NCI-H446 (cell line): ENCODE measurements around the gene GALNT2.

ENCODE experiments used
- DNase-seq, 2 experiments: peaks; one replicate each; lab custom pipeline; 2025; lab: John Stamatoyannopoulos, UW

GALNT2 gene

DNA sequence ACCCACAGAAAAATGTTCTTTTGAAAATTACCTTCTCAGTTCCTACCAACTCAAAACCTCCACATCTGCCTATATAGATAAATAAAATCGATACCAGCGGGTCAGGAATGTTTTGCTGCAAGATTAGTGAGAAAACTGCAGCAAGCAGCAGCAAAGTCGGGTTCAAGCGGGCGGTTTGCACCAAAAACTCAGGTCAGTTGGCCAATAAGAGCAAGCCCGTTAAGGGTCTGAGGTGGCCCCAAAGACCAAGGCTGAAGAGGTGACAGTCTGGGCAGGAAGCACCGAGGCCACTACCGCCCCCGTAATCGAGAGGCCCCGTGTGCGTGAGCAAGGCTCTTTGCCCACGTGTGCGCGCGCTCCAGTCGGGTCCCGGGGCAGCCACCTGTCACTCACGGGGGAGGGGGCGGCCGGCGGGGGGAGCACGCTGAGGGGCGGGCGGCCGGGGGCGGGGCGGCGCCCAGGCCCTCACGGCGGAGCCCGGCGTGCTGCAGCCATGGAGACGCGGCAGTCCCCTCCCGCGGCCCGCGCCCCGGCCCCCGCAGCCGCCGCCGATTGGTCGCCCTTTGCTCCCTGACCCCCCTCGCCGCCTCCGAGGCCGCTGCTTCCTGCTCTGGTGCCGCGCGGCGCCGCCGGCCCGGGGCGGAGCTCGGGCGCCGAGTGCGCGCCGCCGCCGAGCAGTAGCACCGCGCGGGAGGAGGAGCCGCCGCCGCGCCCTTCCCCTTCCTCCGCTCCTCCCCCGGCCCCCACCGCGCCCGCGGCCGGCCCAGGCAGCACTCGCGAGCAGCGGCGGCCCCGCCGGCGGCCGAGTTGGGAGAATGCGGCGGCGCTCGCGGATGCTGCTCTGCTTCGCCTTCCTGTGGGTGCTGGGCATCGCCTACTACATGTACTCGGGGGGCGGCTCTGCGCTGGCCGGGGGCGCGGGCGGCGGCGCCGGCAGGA is at the start of gene GALNT2:
TSS of gene GALNT2 (plus strand) at position 773 of the 939 bp plus-strand sequence. CDS start at position 816, 43 bp downstream.
- DNase-seq = peak; percentile 54 to 93

DNA sequence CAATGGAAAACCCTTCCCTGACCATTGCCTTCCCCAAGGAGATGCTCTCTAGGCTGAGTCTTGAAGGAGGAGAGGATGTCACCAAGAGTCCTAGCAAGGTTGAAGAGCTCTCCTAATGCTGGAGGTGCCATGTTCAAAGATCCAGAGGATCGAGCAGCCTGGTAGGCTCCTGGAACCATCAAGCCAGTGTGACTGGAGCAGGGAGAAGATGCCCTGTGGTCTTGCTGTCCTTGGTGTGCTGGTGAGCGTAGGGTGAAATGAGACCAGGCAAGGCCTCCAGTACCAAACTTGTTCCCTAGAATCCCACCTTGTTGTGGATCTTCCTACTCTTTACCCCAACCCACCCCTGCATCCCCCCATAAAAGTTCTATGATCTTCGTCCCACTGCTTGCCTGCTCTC is 46.6 kb upstream of the GALNT2 start:
- DNase-seq = no peak

DNA sequence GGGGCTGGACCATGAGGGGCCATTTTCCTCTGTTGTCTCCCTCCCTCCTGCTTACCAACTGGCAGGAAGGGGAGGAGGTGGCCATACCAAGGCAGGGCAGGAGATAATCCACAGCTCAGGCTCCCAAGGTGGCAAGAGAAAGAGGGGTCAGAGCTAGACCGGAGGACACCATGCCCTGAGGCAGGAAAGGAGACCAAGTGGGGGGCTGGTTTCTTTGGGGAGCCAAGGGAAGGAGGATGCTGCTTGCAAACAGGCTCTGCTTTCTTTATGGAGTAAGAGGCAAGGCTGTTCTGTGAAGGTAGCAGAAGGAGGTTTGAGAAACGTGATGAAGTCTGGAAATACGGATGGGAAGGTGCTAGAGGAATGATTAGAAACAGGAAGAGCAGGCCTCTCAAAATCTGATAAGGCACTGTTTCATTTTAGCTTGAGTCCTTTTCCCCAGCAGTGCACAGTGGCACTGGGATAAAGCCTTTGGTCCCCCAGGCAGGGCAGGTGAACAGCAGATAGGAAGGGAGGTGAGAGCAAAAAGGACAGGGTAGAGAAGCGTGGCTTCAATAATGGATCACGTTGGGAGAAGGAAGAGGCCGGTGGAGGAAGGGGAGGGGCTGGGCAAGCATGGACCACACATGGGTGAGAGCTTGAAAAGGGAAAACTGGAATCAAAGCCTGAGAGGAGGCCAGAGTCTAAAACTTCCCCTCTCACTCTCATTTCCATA is 44.2 kb upstream of the GALNT2 start:
- DNase-seq = no peak

DNA sequence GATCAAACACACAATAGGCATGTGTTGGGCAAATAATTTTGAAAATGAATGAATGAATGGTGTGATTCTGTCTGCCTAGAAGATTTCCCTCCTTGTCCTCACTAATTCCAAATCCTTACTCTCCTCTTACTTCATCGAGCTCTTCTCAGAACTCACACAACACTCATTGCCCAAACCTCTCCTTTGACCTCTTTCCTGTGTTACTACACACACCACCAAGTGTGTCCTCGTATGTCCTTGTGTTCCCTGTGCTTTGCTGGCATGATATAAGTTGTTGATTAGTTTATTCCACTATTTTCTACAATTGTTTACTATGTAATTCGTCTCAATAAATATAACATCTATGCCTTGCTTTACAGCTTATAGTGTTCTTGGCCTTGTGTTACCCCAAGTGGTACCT is 41.4 kb upstream of the GALNT2 start:
- DNase-seq = no peak

DNA sequence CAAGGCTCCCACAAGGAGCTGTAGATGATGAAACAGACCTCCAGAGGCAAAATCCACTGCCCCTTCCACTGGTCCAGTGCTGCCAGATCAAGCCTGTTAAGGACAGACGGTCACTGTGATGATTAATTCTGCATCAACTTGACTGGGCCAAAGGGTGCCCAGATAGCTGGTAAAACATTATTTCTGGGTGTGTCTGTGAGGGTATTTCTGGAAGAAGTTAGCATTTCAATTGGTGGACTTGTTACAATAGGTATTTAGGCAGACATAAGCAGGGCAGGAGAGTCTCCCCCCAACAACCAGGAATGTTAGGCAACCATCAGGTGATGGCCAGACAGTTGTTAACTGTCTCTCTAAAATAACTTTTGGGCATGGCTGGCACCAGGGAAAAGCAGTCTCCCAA is 40.9 kb upstream of the GALNT2 start:
- DNase-seq = no peak

DNA sequence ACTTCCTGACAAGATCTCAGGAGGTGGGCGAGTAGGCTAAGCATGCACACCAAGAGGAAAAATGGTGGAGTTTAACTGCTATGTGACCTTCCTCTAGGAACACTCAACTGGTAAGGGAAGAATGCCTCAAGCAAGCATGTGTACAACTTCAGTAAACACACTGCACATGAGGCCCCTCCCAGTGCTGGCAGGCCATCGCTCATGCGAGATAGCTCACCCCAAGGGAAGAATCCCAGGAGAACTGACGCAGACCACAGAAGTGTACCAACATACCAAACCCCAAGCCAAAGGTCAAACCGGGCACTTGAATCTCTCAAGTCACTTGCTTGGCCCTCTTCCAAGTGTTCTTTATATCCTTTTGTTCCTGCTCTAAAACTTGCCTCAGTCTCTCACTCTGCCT is 40.5 kb upstream of the GALNT2 start:
- DNase-seq = no peak

DNA sequence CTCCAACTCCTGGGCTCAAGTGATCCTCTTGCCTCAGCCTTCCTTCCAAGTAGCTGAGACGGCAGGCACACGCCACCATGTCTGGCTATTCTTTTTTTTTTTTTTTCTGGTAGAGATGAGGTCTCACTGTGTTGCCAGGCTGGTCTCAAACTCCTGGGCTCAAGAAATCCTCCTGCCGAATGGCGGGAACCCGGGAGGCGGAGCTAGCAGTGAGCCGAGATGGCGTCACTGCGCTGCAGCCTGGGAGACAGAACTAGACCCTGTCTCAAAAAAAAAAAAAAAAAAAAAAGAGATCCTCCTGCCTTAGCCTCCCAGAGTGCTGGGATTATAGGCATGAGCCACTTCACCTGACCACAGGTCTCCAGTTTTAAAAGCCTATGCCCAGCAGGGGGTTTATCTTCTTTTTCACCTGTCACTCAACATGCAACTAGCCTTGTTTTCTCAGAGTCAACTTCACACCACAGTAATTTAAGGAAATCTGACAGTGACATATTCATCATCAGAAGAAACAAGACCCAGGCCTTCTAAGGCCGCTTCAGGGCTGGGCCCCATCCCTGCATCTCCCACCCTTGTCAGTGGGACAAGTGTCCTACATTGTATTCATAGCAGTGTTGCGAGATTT is 38.3 kb upstream of the GALNT2 start:
- DNase-seq = no peak

DNA sequence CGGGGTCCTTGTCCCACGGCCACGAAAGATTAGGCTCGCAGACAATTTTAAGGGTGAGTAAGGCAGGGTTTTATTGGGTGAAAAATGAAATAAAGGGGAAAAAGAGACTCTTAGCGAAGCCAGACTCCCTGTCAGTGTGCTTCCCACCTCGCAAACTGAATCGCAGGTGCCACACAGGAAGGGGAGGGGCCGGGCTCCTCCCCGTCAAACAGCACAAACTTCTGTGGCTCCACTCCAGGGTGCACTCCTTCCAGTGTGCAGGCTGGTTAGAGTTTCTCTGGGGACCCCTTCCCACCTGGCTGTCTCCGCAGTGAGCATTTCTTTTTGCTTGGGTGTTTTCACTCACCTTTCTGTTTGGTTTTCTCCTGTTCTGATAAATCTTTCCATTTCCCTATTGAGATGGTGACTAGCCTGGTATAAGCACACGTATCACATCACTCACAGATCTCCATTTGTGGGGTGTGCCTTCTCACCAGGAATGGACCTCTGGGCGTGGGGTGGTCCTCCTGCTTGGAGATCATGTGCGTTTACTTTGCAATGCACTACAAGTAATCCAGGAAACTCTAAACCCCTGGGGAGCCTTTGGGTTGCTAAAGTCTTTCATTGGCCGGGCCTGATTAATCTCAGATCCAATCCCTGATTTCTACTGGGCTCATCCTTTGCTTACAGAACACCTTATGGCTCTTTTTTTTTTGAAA is 37.6 kb upstream of the GALNT2 start:
- DNase-seq = no peak

DNA sequence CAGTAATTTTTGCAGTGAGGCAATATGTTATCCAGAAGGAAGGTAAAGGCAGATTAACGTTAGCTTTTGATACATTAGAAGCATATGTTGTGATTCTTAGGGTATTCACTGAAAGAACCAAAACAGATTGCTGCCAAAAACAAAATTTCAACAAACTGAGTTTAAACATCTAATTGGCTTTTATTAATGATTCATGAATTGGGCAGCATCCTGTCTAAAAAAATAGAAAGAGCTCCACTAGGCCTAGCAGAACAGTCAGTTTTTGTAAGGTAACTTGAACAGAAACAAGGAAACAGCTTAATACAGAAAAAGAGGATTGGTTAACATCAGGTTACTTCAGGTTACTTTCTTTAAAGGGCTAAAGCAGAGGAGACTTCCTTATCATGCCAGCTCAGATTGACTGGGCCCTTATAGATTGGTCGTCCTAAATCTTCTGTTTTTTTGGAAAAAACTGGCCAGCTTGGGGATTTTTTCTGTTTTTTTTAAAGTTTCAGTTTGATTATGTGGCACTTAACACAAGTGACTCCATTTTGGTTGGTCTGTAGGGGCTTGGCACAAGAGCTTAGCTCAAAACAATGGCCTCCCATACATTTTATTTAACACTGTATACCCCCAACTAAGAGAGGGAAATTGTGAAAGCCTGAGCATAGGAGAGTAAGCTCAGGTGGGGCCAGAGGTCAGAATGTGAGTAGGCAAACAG is 36.8 kb upstream of the GALNT2 start:
- no peak for DNase-seq

DNA sequence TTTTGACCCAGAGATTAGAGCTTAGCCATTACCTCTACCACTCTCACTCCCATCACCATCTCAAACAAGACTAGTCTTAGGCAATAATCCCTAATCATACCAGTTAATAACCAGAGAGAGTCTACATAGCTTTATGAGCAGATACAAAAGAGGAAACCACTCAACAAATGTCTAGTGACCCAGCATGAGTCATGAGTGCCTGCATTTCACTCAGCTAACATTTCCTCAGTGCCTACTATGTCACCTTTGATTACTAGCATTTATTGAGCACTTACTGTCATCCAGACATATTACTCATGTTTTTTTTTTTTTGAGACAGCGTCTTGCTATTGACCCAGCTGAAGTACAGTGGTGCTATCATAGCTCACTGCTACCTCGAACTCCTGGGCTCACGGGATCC is 35.9 kb upstream of the GALNT2 start:
- no peak for DNase-seq

DNA sequence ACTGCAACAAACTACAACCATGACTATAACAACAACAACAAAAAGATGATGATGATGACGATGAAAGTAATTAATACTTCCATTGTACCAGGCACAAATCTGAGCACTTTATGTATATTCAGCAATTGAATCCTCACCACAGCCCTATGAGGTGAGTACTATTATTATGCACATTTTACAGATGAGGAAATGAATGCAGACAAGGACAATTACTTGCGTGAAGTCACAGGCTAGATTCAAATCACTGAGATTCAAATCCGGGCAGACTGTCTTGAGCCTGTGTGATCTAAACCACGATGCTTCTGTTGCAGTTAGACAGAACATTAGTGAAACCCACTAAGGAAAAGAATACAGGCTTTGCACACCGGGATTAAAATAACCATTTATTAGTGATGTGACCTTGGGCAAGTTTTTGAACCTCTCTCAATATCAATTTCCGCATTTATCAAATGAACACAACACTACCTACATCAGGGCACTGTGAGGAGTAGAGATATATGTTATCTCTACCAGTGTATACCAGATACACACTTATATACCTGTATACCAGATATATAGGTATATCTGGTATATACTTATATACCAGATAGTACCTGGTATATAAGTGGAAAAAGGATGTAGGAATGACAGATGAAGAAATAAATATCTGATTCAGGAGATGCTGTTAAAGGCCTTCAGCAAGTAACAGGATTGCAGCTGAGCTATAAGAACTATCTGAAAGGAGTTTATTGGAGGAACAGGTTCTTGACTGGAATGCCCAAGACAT is 34.3 kb upstream of the GALNT2 start:
- no peak for DNase-seq

DNA sequence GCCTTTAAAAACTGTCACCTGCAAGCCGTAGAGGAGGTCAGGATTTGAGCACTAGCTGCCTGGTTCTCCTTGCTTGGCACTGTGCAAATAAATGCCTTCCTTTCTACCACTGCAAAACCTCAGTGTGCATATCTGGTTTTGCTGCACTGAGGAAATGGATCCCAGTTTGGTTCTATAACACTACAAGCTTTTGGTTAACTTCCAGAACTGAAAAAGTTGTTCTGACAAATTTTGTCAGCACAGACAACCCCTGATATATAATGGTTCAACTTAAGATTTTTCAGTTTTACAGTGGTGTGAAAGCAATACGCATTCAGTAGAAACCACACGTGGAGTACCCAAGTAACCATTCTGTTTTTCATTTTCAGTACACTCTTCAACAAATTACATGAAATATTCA is 29.8 kb upstream of the GALNT2 start:
- DNase-seq = no peak

DNA sequence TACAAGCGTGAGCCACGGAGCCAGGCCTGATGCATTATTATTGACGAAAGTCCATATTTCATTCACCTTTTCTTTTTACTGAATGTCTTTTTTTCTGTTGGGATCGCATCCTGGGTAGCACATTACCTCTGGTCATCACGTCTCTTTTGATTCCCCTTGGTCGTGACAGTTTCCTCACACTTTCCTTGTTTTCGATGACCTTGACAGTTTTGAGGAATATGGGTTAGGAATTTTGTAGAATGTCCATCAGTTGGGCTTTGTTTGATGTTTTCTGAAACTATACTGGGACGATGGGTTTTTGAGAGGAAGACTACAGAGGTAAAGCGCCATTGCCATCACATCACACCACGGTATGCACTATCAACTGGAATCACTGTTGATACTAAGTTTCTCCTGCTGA is 26.6 kb upstream of the GALNT2 start:
- no peak for DNase-seq

DNA sequence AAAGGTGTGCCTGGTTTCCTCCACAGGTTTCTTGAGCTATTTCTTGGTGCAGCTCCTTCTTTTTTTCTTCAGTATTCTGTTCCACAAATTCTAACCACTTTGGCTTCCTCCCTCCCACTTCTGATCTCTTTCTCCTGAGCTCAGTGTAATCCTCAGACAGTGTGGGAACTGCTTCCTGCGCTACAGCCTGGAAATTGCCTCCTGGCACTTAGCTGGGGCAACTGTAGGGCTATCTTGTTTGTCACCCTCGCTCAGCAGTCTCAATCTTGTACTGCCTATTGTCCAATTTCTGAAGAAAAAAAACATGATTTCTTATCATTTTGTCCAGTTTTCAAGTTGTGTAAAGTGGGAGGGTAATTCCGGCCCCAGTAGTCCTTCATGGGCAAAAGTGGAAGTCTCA is 24.0 kb upstream of the GALNT2 start:
- DNase-seq = no peak

DNA sequence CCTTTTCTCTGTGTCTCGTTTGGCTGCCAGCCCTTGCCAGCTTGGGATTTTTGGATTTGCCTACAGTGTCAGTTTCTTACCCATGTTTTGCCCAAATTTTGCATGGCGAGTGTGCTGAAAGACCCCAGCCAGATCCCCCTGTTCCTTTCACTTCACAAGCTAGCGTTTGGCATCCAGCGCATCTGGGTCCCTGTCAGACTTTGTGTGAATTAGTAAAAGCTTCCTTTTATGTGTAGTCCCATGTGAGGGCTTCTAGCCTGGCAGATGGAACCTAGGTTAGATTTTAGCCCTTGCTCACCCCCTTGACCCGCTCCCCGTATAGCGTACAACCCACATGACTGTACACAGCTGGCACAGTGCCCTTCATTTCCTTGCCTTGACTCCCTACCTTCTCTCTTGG is 22.3 kb upstream of the GALNT2 start:
- DNase-seq = no peak

DNA sequence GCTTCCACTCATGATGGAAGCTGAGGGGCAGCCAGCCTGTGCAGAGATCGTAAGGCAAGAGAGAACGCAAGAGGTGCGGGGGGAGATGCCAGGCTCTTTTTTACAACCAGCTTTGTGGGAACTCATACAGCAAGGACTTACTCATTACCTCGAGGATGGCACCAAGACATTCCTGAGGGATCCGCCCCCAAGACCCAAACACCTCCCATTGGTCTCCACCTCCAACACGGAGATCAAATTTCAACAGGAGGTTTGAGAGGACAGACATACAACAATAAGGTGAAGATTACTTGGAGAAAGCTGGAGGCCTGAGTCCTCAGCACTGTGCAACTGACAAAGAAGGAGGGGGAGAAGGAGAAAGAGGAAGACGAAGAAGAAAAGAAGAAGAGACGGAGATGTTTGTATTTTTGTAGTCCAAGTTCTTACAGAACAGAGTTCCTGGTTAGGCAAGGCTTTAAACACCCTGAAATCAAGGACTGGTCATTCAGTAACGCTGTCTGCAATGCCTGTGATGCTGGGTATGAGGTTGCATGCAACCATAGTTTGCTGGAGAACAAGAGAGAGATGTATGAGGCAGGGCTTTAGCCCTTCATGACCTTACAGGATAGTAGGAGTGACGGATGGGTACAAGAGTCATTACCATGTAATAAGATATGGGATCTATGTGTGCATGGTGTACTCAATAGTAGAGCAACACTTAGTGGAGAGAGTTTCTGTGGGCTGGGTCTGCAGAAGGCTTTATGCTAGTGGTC is 19.7 kb upstream of the GALNT2 start:
- no peak for DNase-seq

DNA sequence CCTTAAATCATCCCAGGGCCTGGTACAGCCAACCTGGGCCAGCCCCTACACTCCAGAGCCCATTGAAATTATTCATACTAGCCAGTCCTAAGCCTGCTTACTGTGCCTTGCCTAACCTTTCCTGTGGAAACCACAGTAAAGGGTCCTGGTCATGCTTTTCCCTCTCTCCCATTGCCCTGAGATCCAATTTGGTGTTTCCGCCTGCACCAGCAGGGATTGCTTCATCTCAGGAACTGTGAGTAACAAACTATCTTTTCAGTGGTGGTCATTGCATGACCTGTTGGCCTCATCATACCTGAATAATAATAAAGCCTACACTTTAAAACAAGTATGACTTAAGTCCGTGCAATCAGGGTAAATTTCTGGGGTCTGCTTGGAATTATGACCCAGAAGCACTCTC is 18.7 kb upstream of the GALNT2 start:
- no peak for DNase-seq

DNA sequence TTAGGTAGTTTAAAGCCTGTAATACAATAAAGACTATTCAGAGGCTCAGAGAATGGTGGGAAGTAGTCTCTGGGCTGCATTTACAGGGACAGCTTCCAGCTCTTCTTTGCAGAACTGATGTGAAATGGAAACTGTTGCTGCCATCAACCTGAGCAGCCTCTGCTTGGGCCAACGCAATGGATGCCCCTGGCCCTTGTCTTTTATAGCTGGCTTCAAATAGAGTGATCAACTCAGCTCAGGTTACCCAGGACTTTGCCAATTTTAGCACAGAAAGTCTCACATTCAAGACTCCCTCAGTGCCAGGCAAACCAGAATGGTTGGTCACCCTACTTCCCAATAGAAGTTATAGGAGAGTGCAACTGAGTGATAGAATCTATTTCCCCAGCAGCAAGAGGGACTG is 18.1 kb upstream of the GALNT2 start:
- DNase-seq = no peak

DNA sequence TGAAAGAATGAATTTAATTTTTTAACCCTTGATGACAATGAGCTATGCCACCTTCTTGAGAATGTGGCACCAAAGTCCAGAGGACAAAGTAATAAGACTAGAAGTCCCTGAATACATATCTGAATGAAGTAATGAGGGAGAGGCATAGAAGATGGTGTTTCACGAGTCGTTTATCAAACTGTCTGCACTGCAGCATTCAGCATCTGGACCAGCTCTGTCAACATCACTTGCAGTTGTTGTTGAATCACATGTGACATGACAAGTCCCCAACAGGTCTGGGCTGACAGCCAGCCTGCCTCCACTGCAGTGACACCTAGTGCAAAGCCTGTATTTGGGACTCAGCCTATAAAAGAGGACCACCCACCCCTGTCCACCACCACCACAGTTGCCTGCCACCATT is 17.3 kb upstream of the GALNT2 start:
- no peak for DNase-seq
